ENCODE measurements around the gene NEMP2.
"Not testable (repeated sequence)": the region's sequence is repeated elsewhere in the genome, so short reads cannot be mapped to it uniquely, and the experiment has no call there.

The NEMP2 gene

GRCh38 chr2:190470256-190470826 lies 64.2 kb downstream of the NEMP2 start:
- peaks cover 71% of the 10 kb centered on the region for H3K36me3 Mint-ChIP-seq (ENCODE audit: low read depth)
- no peaks in the 10 kb centered on the region for H3K9me3 Mint-ChIP-seq
- H3K4me1 Mint-ChIP-seq (ENCODE audit: low read depth), result peaks cover 41% of the 10 kb centered on the region
- no peak overlapping the region for H3K4me3 Mint-ChIP-seq
- H3K27me3 Mint-ChIP-seq, result no peaks in the 10 kb centered on the region
- DNase-seq, result no peak
- H3K27ac Mint-ChIP-seq, result no peak overlapping the region

- H3K4me3 Mint-ChIP-seq, result no peak overlapping the region
- DNase-seq, result no peak
- H3K4me1 Mint-ChIP-seq (ENCODE audit: low read depth), result peaks cover 45% of the 10 kb centered on the region
- no peak overlapping the region for H3K27ac Mint-ChIP-seq
- H3K9me3 Mint-ChIP-seq, result no peaks in the 10 kb centered on the region
- no peaks in the 10 kb centered on the region for H3K27me3 Mint-ChIP-seq
- peaks cover 74% of the 10 kb centered on the region for H3K36me3 Mint-ChIP-seq (ENCODE audit: low read depth)
Observed at GRCh38 chr2:190469771-190470170, 64.8 kb downstream of the NEMP2 start.

GRCh38 chr2:190468814-190469569 lies 65.5 kb downstream of the NEMP2 start:
- H3K27me3 Mint-ChIP-seq, result no peaks in the 10 kb centered on the region
- H3K4me1 Mint-ChIP-seq (ENCODE audit: low read depth), result peaks cover 53% of the 10 kb centered on the region
- peak overlapping the region; percentile 2 for H3K27ac Mint-ChIP-seq
- no peak overlapping the region for H3K4me3 Mint-ChIP-seq
- DNase-seq, result no peak
- H3K36me3 Mint-ChIP-seq (ENCODE audit: low read depth), result peaks cover 73% of the 10 kb centered on the region
- no peaks in the 10 kb centered on the region for H3K9me3 Mint-ChIP-seq

- Mint-ChIP-seq H3K36me3 (ENCODE audit: low read depth) (peaks cover 67% of the 10 kb centered on the region), H3K4me1 (ENCODE audit: low read depth) (peaks cover 55% of the 10 kb centered on the region), H3K27ac (peak overlapping the region; percentile 51)
- H3K4me3 Mint-ChIP-seq, H3K27me3 Mint-ChIP-seq, H3K9me3 Mint-ChIP-seq, DNase-seq: not testable (repeated sequence)
Observed at GRCh38 chr2:190468354-190468753, 66.2 kb downstream of the NEMP2 start.

- Mint-ChIP-seq H3K27ac (peak overlapping the region; percentile 51), H3K4me3 (no peak overlapping the region), H3K36me3 (ENCODE audit: low read depth) (peaks cover 60% of the 10 kb centered on the region), H3K27me3 (no peaks in the 10 kb centered on the region), H3K4me1 (ENCODE audit: low read depth) (peaks cover 60% of the 10 kb centered on the region), H3K9me3 (no peaks in the 10 kb centered on the region)
- DNase-seq, result no peak
Observed at GRCh38 chr2:190467575-190468083, 66.9 kb downstream of the NEMP2 start.

- Mint-ChIP-seq H3K9me3 (no peaks in the 10 kb centered on the region), H3K4me1 (ENCODE audit: low read depth) (peaks cover 65% of the 10 kb centered on the region), H3K27me3 (no peaks in the 10 kb centered on the region), H3K4me3 (no peak overlapping the region), H3K27ac (no peak overlapping the region), H3K36me3 (ENCODE audit: low read depth) (peaks cover 58% of the 10 kb centered on the region)
- no peak for DNase-seq
Observed at GRCh38 chr2:190466819-190467446, 67.6 kb downstream of the NEMP2 start.

- Mint-ChIP-seq H3K27ac (peak overlapping the region; percentile 74), H3K27me3 (no peaks in the 10 kb centered on the region), H3K4me3 (no peak overlapping the region), H3K4me1 (ENCODE audit: low read depth) (peaks cover 75% of the 10 kb centered on the region), H3K9me3 (no peaks in the 10 kb centered on the region), H3K36me3 (ENCODE audit: low read depth) (peaks cover 46% of the 10 kb centered on the region)
- DNase-seq, result no peak
Observed at GRCh38 chr2:190465060-190465459, 69.5 kb downstream of the NEMP2 start.

- Mint-ChIP-seq H3K4me1 (ENCODE audit: low read depth) (peaks cover 76% of the 10 kb centered on the region), H3K4me3 (no peak overlapping the region), H3K27ac (no peak overlapping the region), H3K9me3 (no peaks in the 10 kb centered on the region), H3K27me3 (no peaks in the 10 kb centered on the region), H3K36me3 (ENCODE audit: low read depth) (peaks cover 46% of the 10 kb centered on the region)
- no peak for DNase-seq
Observed at GRCh38 chr2:190462611-190463010, 71.9 kb downstream of the NEMP2 start.

- H3K9me3 Mint-ChIP-seq, result no peaks in the 10 kb centered on the region
- H3K27ac Mint-ChIP-seq, result no peak overlapping the region
- no peak for DNase-seq
- H3K4me3 Mint-ChIP-seq, result no peak overlapping the region
- peaks cover 75% of the 10 kb centered on the region for H3K4me1 Mint-ChIP-seq (ENCODE audit: low read depth)
- no peaks in the 10 kb centered on the region for H3K27me3 Mint-ChIP-seq
- H3K36me3 Mint-ChIP-seq (ENCODE audit: low read depth), result peaks cover 48% of the 10 kb centered on the region
Observed at GRCh38 chr2:190462181-190462580, 72.3 kb downstream of the NEMP2 start.

GRCh38 chr2:190460487-190460886 lies 74.0 kb downstream of the NEMP2 start:
- no peak for DNase-seq
- Mint-ChIP-seq H3K9me3 (no peaks in the 10 kb centered on the region), H3K36me3 (ENCODE audit: low read depth) (peaks cover 50% of the 10 kb centered on the region), H3K4me3 (no peak overlapping the region), H3K27ac (no peak overlapping the region), H3K4me1 (ENCODE audit: low read depth) (peaks cover 69% of the 10 kb centered on the region), H3K27me3 (no peaks in the 10 kb centered on the region)

- Mint-ChIP-seq H3K9me3 (no peaks in the 10 kb centered on the region), H3K27me3 (no peaks in the 10 kb centered on the region), H3K27ac (no peak overlapping the region), H3K4me3 (no peak overlapping the region), H3K36me3 (ENCODE audit: low read depth) (peaks cover 50% of the 10 kb centered on the region), H3K4me1 (ENCODE audit: low read depth) (peaks cover 68% of the 10 kb centered on the region)
- DNase-seq, result no peak
Observed at GRCh38 chr2:190459881-190460280, 74.6 kb downstream of the NEMP2 start.

- no peak for DNase-seq
- peaks cover 58% of the 10 kb centered on the region for H3K4me1 Mint-ChIP-seq (ENCODE audit: low read depth)
- H3K4me3 Mint-ChIP-seq, result no peak overlapping the region
- no peaks in the 10 kb centered on the region for H3K27me3 Mint-ChIP-seq
- H3K27ac Mint-ChIP-seq, result no peak overlapping the region
- no peaks in the 10 kb centered on the region for H3K9me3 Mint-ChIP-seq
- peaks cover 61% of the 10 kb centered on the region for H3K36me3 Mint-ChIP-seq (ENCODE audit: low read depth)
Observed at GRCh38 chr2:190458352-190459107, 76.0 kb downstream of the NEMP2 start.

GRCh38 chr2:190457256-190457655 lies 77.3 kb downstream of the NEMP2 start:
- Mint-ChIP-seq H3K27ac (no peak overlapping the region), H3K36me3 (ENCODE audit: low read depth) (peaks cover 70% of the 10 kb centered on the region), H3K27me3 (no peaks in the 10 kb centered on the region), H3K4me1 (ENCODE audit: low read depth) (peaks cover 58% of the 10 kb centered on the region), H3K9me3 (no peaks in the 10 kb centered on the region), H3K4me3 (no peak overlapping the region)
- DNase-seq, result no peak

- peaks cover 58% of the 10 kb centered on the region for H3K4me1 Mint-ChIP-seq (ENCODE audit: low read depth)
- H3K27me3 Mint-ChIP-seq, result no peaks in the 10 kb centered on the region
- H3K9me3 Mint-ChIP-seq, result no peaks in the 10 kb centered on the region
- DNase-seq, result no peak
- H3K27ac Mint-ChIP-seq, result no peak overlapping the region
- no peak overlapping the region for H3K4me3 Mint-ChIP-seq
- peaks cover 68% of the 10 kb centered on the region for H3K36me3 Mint-ChIP-seq (ENCODE audit: low read depth)
Observed at GRCh38 chr2:190456833-190457232, 77.7 kb downstream of the NEMP2 start.
